K562 (cell line): ENCODE measurements around the gene LOXHD1. TPM values are rescaled to one million over a fixed set of nuclear protein-coding genes. Genes with fewer than 3 reads are reported as not detected.

Experiments used
- ATAC-seq: fragments of 200-7000 bp; cut with Tn5 transposase; 3 replicates; pipeline ENCODE4 v1.9.1; 2020; ENCODE audit warnings: moderate library complexity
- BruUV-seq: library from RNA; stranded (reverse); fragments of 400-500 nt; replicated peaks from 2 replicates; lab custom pipeline; 2021; lab: Mats Ljungman, UMichigan
- CTCF ChIA-PET: fragments of 300-600 bp; formaldehyde crosslinking; extraction: SDS; loops from one replicate; lab custom pipeline; 2021; ENCODE audit warnings: low intra/inter-chr PET ratio; lab: Yijun Ruan, JAX
- POLR2A ChIA-PET: fragments of 300-600, 350-650 bp; sonication (Branson Sonifier 250); formaldehyde crosslinking; extraction: SDS; loops from one replicate; lab custom pipeline; 2021; ENCODE audit warnings: antibody characterized with exemption, inconsistent platforms; lab: Yijun Ruan, JAX
- DNase-seq, 4 experiments: peaks; one replicate each; pipeline versions ENCODE4 v3.0.0 to v3.0.0-alpha.2; 2011 to 2018; ENCODE audit warnings: low spot score in 3 of 4, mixed read lengths in 3 of 4; ENCODE audit errors: extremely low read depth in 1 of 4
- FAIRE-seq: peaks from 2 replicates; lab custom pipeline; 2011; peaks lifted over from hg19 to GRCh38; lab: Jason Lieb, UNC
- H2AFZ ChIP-seq: 2 replicates; pipeline ENCODE4 v1.6.0; 2011; ENCODE audit warnings: low read depth, low read length, control low read depth, inconsistent platforms
- H3K27ac ChIP-seq: fragments of 200-600 bp; 3 replicates; pipeline ENCODE4 v1.8.0; 2011; ENCODE audit warnings: low read depth, mild to moderate bottlenecking, control low read depth, inconsistent platforms, low read length, moderate library complexity, mixed read lengths; ENCODE audit errors: extremely low read depth
- H3K27me3 ChIP-seq, 2 experiments: fragments of 300-600 bp in 1 of 2; 2 replicates in 1 of 2; 3 replicates in 1 of 2; pipeline versions ENCODE4 v1.6.0 to v1.8.0; 2011; ENCODE audit warnings: inconsistent platforms in 2 of 2, low read length in 2 of 2, mild to moderate bottlenecking in 1 of 2, mixed read lengths in 1 of 2, moderate library complexity in 1 of 2; ENCODE audit not compliant: control insufficient read depth in 2 of 2, insufficient read depth in 2 of 2
- H3K36me3 ChIP-seq: fragments of 300-600 bp; 3 replicates; pipeline ENCODE4 v1.8.0; 2011; ENCODE audit warnings: mild to moderate bottlenecking, low read length, inconsistent platforms; ENCODE audit not compliant: control insufficient read depth, insufficient read depth
- H3K4me1 ChIP-seq, 2 experiments: fragments of 200-600 bp in 1 of 2; replicated peaks in 1 of 2; 2 replicates in 1 of 2; 3 replicates in 1 of 2; pipeline versions ENCODE4 v1.5.1 to v1.8.0; 2011; ENCODE audit warnings: inconsistent platforms in 2 of 2, low read length in 2 of 2, mild to moderate bottlenecking in 1 of 2, mixed read lengths in 1 of 2, moderate library complexity in 1 of 2; ENCODE audit not compliant: control insufficient read depth in 2 of 2, insufficient read depth in 2 of 2
- H3K4me2 ChIP-seq: 2 replicates; pipeline ENCODE4 v1.6.1; 2011; ENCODE audit warnings: low read length, control low read depth, inconsistent platforms, mixed read lengths; ENCODE audit not compliant: insufficient read depth
- H3K4me3 ChIP-seq: fragments of 200-600 bp; sonication (generic), shearing (Covaris generic); 2 replicates; pipeline ENCODE4 v1.5.1; 2016; ENCODE audit warnings: control low read depth, inconsistent platforms
- H3K79me2 ChIP-seq: fragments of 200-600 bp; 3 replicates; pipeline ENCODE4 v1.8.0; 2011; ENCODE audit warnings: low read length, inconsistent platforms; ENCODE audit not compliant: control insufficient read depth, insufficient read depth
- H3K9ac ChIP-seq, 2 experiments: 2 replicates each; pipeline versions ENCODE4 v1.6.0 to v1.6.1; 2011; ENCODE audit warnings: low read depth in 2 of 2, low read length in 2 of 2, control low read depth in 1 of 2, inconsistent platforms in 1 of 2, mild to moderate bottlenecking in 1 of 2, mixed read lengths in 1 of 2; ENCODE audit not compliant: insufficient read depth in 1 of 2
- H3K9me1 ChIP-seq: one replicate; pipeline ENCODE4 v1.6.0; 2011; ENCODE audit warnings: inconsistent platforms, mild to moderate bottlenecking, low read length, moderate library complexity; ENCODE audit not compliant: control insufficient read depth, insufficient read depth
- H3K9me3 ChIP-seq: replicated peaks from 2 replicates; pipeline ENCODE4 v1.5.1; 2011; ENCODE audit warnings: low read depth, low read length, inconsistent platforms; ENCODE audit not compliant: control insufficient read depth, insufficient read depth
- H4K20me1 ChIP-seq: replicated peaks from 2 replicates; pipeline ENCODE4 v1.6.1; 2011; ENCODE audit warnings: low read length, inconsistent platforms, mixed read lengths; ENCODE audit not compliant: control insufficient read depth, insufficient read depth
- CBX5 ChIP-seq: IDR thresholded peaks from 2 replicates; pipeline ENCODE4 v1.6.1; 2014; ENCODE audit warnings: low read depth, borderline replicate concordance
- DMBX1 ChIP-seq: fragments of 250-450 bp; sonication (Bioruptor Pico); IDR thresholded peaks from 2 replicates; pipeline ENCODE4 v1.8.0; 2022; ENCODE audit warnings: inconsistent platforms, mild to moderate bottlenecking, moderate library complexity, borderline replicate concordance
- EP300 ChIP-seq: IDR thresholded peaks from 2 replicates; pipeline ENCODE4 v1.6.1; 2012; ENCODE audit warnings: low read length, improper control_type of control experiment
- KDM4B ChIP-seq, 2 experiments: fragments of 450-650 bp in 1 of 2; sonication (generic) in 1 of 2; IDR thresholded peaks; 2 replicates each; pipeline ENCODE4 v1.6.1; 2016 to 2017; ENCODE audit warnings: borderline replicate concordance in 2 of 2, antibody characterized with exemption in 1 of 2, low read depth in 1 of 2, mild to moderate bottlenecking in 1 of 2
- MYBL2 ChIP-seq, 2 experiments: fragments of 450-650 bp in 1 of 2; sonication (generic) in 1 of 2; formaldehyde crosslinking in 1 of 2; IDR thresholded peaks; 2 replicates each; pipeline versions ENCODE4 v1.6.1 to v1.8.1; 2017 to 2022; ENCODE audit warnings: borderline replicate concordance in 1 of 2, inconsistent platforms in 1 of 2, low read depth in 1 of 2, mild to moderate bottlenecking in 1 of 2, missing genetic modification reagents in 1 of 2, moderate library complexity in 1 of 2
- PCBP2 ChIP-seq: fragments of 200-400 bp; formaldehyde crosslinking; IDR thresholded peaks from 2 replicates; pipeline ENCODE4 v1.6.1; 2018; ENCODE audit warnings: low read length, low read depth, mild to moderate bottlenecking, moderate library complexity; ENCODE audit not compliant: poor library complexity, severe bottlenecking
- PHB2 ChIP-seq: fragments of 450-650 bp; IDR thresholded peaks from 2 replicates; pipeline ENCODE4 v1.6.1; 2017; ENCODE audit warnings: low read depth
- PHF8 ChIP-seq: fragments of 200-600 bp; sonication (generic); IDR thresholded peaks from 2 replicates; pipeline ENCODE4 v1.6.1; 2012; ENCODE audit warnings: mixed run types, mild to moderate bottlenecking, inconsistent platforms, low read length, moderate library complexity, borderline replicate concordance
- STAT5A ChIP-seq: IDR thresholded peaks from 2 replicates; pipeline ENCODE4 v1.6.1; 2012; ENCODE audit warnings: low read length, inconsistent platforms, borderline replicate concordance
- TEAD4 ChIP-seq, 2 experiments: sonication (generic) in 1 of 2; formaldehyde crosslinking in 1 of 2; IDR thresholded peaks; 2 replicates each; pipeline versions ENCODE4 v1.6.1 to v1.8.0; 2012 to 2022; ENCODE audit warnings: borderline replicate concordance in 1 of 2, inconsistent platforms in 1 of 2, low read length in 1 of 2, mild to moderate bottlenecking in 1 of 2, missing genetic modification reagents in 1 of 2
- TOE1 ChIP-seq, 2 experiments: fragments of 450-650 bp in 1 of 2; sonication (generic) in 1 of 2; formaldehyde crosslinking in 1 of 2; IDR thresholded peaks; 2 replicates each; pipeline versions ENCODE4 v1.7.1 to v1.8.0; 2016 to 2022; ENCODE audit warnings: borderline replicate concordance in 2 of 2, mild to moderate bottlenecking in 2 of 2, antibody characterized with exemption in 1 of 2, inconsistent platforms in 1 of 2, low read depth in 1 of 2, missing genetic modification reagents in 1 of 2, moderate library complexity in 1 of 2
- WGBS: fragments of 100-300 bp; shearing (Covaris generic); methylation state at CpG from one replicate; pipeline ENCODE4 v1.1.6; 2016; ENCODE audit warnings: low coverage, mixed read lengths; ENCODE audit not compliant: insufficient coverage; ENCODE audit errors: missing lambda C conversion rate; 5-methylcytosine and 5-hydroxymethylcytosine counted together
- in situ Hi-C: fragments of 300-500 bp; cut with MboI; formaldehyde crosslinking; loops from 4 replicates; pipeline ENCODE4 v1.15.0; 2018; ENCODE audit warnings: inconsistent platforms, mixed read lengths
- intact Hi-C: fragments of 100-400 bp; cut with micrococcal nuclease; formaldehyde crosslinking; loops from 2 replicates; pipeline ENCODE4 v1.14.2; 2022
- polyA plus RNA-seq, 8 experiments: library from polyadenylated mRNA; depleted of rRNA in 4 of 8; stranded (reverse) in 5 of 8; unstranded in 3 of 8; fragments of >200 nt; fragmentation: Nextera tagmentation in 2 of 8; fragmentation: Illumina TruSeq in 1 of 8; extraction: Ambion mirVana in 2 of 8; extraction: Trizol in 1 of 8; gene quantifications; 2 replicates each; pipeline versions ENCODE4 v1.2.1 to v1.2.3, GENCODE V29; 2011 to 2014; ENCODE audit warnings: inconsistent platforms in 1 of 8, missing spikeins in 1 of 8
- total RNA-seq, 7 experiments: library from RNA; depleted of rRNA in 6 of 7; stranded (reverse); fragments of >200 nt in 6 of 7; fragmentation: Illumina TruSeq in 2 of 7; extraction: Trizol in 2 of 7; gene quantifications; 2 replicates each; pipeline versions ENCODE4 v1.2.1 to v1.2.3, GENCODE V29; 2011 to 2021; ENCODE audit warnings: low replicate concordance in 1 of 7
- TF ChIP-seq, protein P1 (sequence below): fragments of 450-650 bp; IDR thresholded peaks from 2 replicates; pipeline ENCODE4 v1.6.1; 2016
- TF ChIP-seq, protein P2 (sequence below), 2 experiments: fragments of 450-650 bp in 1 of 2; sonication (generic) in 1 of 2; formaldehyde crosslinking; conservative IDR thresholded peaks; 2 replicates each; pipeline versions ENCODE4 v1.4.0 to v1.8.1; 2020 to 2022; ENCODE audit warnings: mild to moderate bottlenecking in 1 of 2, missing genetic modification reagents in 1 of 2
- TF ChIP-seq, protein P3 (sequence below): fragments of 250-450 bp; sonication (Bioruptor Pico); IDR thresholded peaks from 2 replicates; pipeline ENCODE4 v1.5.0; 2021; ENCODE audit warnings: mild to moderate bottlenecking, moderate library complexity

LOXHD1 gene
- total and polyA plus RNA-seq, 9 of the 15 experiments (the other 6 are each of a cell fraction or from before 2014, with no cell fraction given), result not detected

DNA sequence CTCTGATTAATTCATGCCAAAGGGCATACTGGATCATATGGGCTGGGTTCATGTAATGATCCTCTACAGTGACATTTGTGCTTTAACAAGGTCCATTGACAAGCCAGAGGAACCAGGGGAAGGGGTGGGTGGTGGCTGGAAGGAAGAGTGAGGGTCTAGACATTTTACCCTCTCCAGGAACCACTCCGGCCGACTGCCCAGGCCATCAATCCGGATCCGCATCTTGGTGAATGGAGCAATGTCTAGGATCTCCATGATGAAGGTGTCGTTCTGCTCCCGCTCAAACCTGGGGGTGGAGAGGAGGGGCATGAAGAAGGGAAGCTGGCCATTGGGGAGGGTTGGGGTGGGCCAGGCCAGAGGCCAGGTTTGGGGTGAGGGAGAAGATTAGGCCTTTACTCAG lies 147.5 kb downstream of the LOXHD1 start:
- no peaks in the 10 kb centered on the region for H3K4me1 ChIP-seq

More for the DNA sequence above, 147.5 kb downstream of the LOXHD1 start:
- intact Hi-C loops, result no loop called here
- POLR2A ChIA-PET, result interaction anchor here (0.5 kb wide), 1 partner anchor 196 kb away, joined by 3 read pairs; no protein-coding TSS in a partner anchor
- no peaks in the 10 kb centered on the region for H3K9me1 ChIP-seq
- TF ChIP-seq, protein P1, sequence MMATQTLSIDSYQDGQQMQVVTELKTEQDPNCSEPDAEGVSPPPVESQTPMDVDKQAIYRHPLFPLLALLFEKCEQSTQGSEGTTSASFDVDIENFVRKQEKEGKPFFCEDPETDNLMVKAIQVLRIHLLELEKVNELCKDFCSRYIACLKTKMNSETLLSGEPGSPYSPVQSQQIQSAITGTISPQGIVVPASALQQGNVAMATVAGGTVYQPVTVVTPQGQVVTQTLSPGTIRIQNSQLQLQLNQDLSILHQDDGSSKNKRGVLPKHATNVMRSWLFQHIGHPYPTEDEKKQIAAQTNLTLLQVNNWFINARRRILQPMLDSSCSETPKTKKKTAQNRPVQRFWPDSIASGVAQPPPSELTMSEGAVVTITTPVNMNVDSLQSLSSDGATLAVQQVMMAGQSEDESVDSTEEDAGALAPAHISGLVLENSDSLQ, result no peak
- TF ChIP-seq, protein P2, sequence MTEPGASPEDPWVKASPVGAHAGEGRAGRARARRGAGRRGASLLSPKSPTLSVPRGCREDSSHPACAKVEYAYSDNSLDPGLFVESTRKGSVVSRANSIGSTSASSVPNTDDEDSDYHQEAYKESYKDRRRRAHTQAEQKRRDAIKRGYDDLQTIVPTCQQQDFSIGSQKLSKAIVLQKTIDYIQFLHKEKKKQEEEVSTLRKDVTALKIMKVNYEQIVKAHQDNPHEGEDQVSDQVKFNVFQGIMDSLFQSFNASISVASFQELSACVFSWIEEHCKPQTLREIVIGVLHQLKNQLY (CRISPR knock-in tag; conservative IDR thresholded peaks at IDR 0.05), result no peak
- TF ChIP-seq STAT5A, result no peak
- TF ChIP-seq PHF8, result no peak
- no peak for TF ChIP-seq DMBX1 (CRISPR knock-in tag)
- no peak for TF ChIP-seq TOE1 (IDR thresholded peaks at IDR 0.05; ENCODE audit: borderline replicate concordance)
- TF ChIP-seq TOE1 (CRISPR knock-in tag; IDR thresholded peaks at IDR 0.05; ENCODE audit: borderline replicate concordance, low read depth), result no peak
- no peak for TF ChIP-seq PHB2
- TF ChIP-seq MYBL2 (IDR thresholded peaks at IDR 0.05; ENCODE audit: low read depth), result no peak
- no peak for TF ChIP-seq MYBL2 (CRISPR knock-in tag; IDR thresholded peaks at IDR 0.05; ENCODE audit: borderline replicate concordance)
- TF ChIP-seq KDM4B (IDR thresholded peaks at IDR 0.05; ENCODE audit: borderline replicate concordance in 2 of 2, low read depth in 1 of 2), result no peak
- TF ChIP-seq TEAD4 (IDR thresholded peaks at IDR 0.05; ENCODE audit: low read length), result no peak
- TF ChIP-seq TEAD4 (CRISPR knock-in tag; IDR thresholded peaks at IDR 0.05; ENCODE audit: borderline replicate concordance), result no peak
- no peak for TF ChIP-seq PCBP2
- TF ChIP-seq, protein P3, sequence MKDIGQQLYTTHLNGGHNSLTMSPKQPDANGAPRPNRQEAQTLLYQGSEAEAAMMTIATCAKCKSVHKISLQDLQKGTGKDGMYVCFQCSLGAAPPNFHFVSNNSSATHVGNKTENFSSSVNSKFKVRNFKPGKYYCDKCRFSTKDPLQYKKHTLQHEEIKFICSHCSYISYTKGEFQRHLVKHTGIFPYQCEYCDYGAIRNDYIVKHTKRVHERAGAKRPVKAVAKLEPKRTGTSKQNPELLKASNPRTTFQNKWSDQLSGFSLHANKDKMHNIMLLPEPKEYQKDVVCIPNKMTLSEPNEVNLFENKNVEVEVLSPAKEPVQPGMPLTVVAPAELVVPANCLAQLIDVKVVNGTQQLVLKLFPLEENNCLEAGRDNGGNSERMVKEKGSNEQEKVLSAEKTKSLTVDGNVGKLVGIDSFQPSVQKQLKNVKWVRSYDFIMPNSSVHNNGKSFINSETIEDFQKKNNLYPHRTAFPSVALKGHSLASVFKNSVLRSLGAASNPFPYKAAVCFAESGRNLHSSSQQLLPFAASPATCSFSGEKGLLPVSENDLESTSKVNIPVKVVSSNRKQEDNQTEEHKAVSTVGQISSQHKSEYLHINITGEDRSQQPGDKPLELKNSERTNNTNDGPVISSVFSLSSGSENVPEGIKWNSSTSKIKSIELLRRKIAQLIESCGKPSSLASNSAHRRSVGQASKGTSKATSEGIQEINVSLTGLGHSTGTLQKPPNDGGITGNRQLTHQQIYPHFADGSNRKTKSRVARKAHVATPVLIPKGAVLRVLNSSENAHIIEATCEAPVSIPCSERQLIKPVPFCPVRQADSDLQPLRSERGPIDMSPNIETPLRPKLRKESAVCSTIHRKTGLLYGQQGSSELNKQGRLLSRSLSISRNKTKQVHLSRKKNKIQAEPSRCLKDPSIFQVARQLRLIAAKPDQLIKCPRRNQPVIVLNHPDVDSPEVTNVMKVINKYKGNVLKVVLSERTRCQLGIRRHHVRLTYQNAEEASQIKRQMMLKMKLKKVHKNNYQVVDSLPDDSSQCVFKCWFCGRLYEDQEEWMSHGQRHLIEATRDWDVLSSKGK (CRISPR knock-in tag), result no peak
- no peak for TF ChIP-seq EP300
- no peak for TF ChIP-seq CBX5
- TF ChIP-seq, all 486 proteins: peak for 0
- CTCF ChIA-PET, result no interaction called here
- H3K27me3 ChIP-seq, result peaks cover 0 to 18% of the 10 kb centered on the region in 2 experiments; a peak in 2 of 5 replicates
- BruUV-seq, result no TSS peak
- H3K9me3 ChIP-seq, result no peaks in the 10 kb centered on the region
- FAIRE-seq (no peak), DNase-seq (no peak), ATAC-seq (no peak)
- no peak overlapping the region for H3K27ac ChIP-seq
- no peaks in the 10 kb centered on the region for H4K20me1 ChIP-seq
- H3K36me3 ChIP-seq, result no peaks in the 10 kb centered on the region
- 0% methylated on average over 3 of the region's 6 CpGs for WGBS
- no peak overlapping the region for H2AFZ ChIP-seq
- no peak overlapping the region for H3K9ac ChIP-seq
- no peak overlapping the region for H3K4me3 ChIP-seq
- in situ Hi-C loops, result no loop called here
- H3K79me2 ChIP-seq, result no peaks in the 10 kb centered on the region
- H3K4me2 ChIP-seq, result no peak overlapping the region
